Lung (tissue), 12 donors: ENCODE data around the gene C1QTNF5. TPM values are rescaled to one million over a fixed set of nuclear protein-coding genes. Genes with fewer than 3 reads are reported as not detected.

Experiments used
- ATAC-seq: fragments of 200-7000 bp; cut with Tn5 transposase; one replicate; pipeline ENCODE4 v1.9.1; 2020; ENCODE audit warnings: moderate number of reproducible peaks; ENCODE audit not compliant: insufficient read depth, low FRiP score
- DNase-seq, 3 donors: peaks; one replicate each; pipeline ENCODE4 v3.0.0-alpha.2; 2013 to 2017
- H3K27ac ChIP-seq, 2 donors: one replicate each; pipeline ENCODE4 v1.5.1; 2013; ENCODE audit warnings: mild to moderate bottlenecking in 2 of 2, moderate library complexity in 2 of 2, control low read depth in 1 of 2, inconsistent platforms in 1 of 2, low read depth in 1 of 2, low read length in 1 of 2
- H3K27me3 ChIP-seq, 3 donors: one replicate each; pipeline ENCODE4 v1.5.1; 2013; ENCODE audit warnings: low read length in 2 of 3; ENCODE audit not compliant: control insufficient read depth in 3 of 3, insufficient read depth in 3 of 3
- H3K36me3 ChIP-seq, 4 donors: one replicate each; pipeline ENCODE4 v1.5.1; 2013; ENCODE audit warnings: low read length in 4 of 4, mild to moderate bottlenecking in 1 of 4, moderate library complexity in 1 of 4; ENCODE audit not compliant: control insufficient read depth in 4 of 4, insufficient read depth in 4 of 4
- H3K4me1 ChIP-seq, 5 donors: one replicate each; pipeline ENCODE4 v1.5.1; 2013; ENCODE audit warnings: low read length in 5 of 5, mild to moderate bottlenecking in 2 of 5, moderate library complexity in 1 of 5; ENCODE audit not compliant: control insufficient read depth in 5 of 5, insufficient read depth in 5 of 5
- H3K4me3 ChIP-seq: one replicate; pipeline ENCODE4 v1.5.1; 2013; ENCODE audit warnings: mild to moderate bottlenecking, control low read depth, moderate library complexity
- H3K9ac ChIP-seq, 2 donors: one replicate each; pipeline ENCODE4 v1.5.1; 2013; ENCODE audit warnings: low read length in 2 of 2, control low read depth in 1 of 2; ENCODE audit not compliant: insufficient read depth in 1 of 2
- H3K9me3 ChIP-seq, 4 donors: one replicate each; pipeline ENCODE4 v1.5.1; 2013; ENCODE audit warnings: low read length in 3 of 4, mild to moderate bottlenecking in 1 of 4, moderate library complexity in 1 of 4; ENCODE audit not compliant: control insufficient read depth in 4 of 4, insufficient read depth in 3 of 4
- WGBS, 2 donors: extraction: QIAGEN DNeasy Blood & Tissue Kit; methylation state at CpG; one replicate each; pipeline ENCODE4 v1.1.7; 2013; 5-methylcytosine and 5-hydroxymethylcytosine counted together
- polyA plus RNA-seq, 2 donors: library from polyadenylated mRNA; stranded (reverse); fragments of 200-250 nt; gene quantifications; one replicate each; pipeline ENCODE4 v1.2.1, GENCODE V29; 2013
- total RNA-seq, 2 donors: library from RNA; depleted of rRNA in 1 of 2; stranded (reverse); fragments of >200 nt in 1 of 2; gene quantifications; one replicate each; pipeline ENCODE4 v1.2.1, GENCODE V29; 2014 to 2021
- TF ChIP-seq, protein P1 (sequence below): IDR thresholded peaks from 2 replicates; pipeline ENCODE4 v1.5.1; 2012; ENCODE audit warnings: mild to moderate bottlenecking; ENCODE audit errors: control extremely low read depth, extremely low read depth
- donor health status: control.
- donor health status: control.
- donor health status: Bipolar disorder and iron deficiency.
- donor health status: healthy.
- donor health status: DM: yes; HTN: yes; CAD: no.

Gene C1QTNF5
- total and polyA plus RNA-seq, 4 donors = 20.2 to 34.9 (median 28.3) TPM

DNA sequence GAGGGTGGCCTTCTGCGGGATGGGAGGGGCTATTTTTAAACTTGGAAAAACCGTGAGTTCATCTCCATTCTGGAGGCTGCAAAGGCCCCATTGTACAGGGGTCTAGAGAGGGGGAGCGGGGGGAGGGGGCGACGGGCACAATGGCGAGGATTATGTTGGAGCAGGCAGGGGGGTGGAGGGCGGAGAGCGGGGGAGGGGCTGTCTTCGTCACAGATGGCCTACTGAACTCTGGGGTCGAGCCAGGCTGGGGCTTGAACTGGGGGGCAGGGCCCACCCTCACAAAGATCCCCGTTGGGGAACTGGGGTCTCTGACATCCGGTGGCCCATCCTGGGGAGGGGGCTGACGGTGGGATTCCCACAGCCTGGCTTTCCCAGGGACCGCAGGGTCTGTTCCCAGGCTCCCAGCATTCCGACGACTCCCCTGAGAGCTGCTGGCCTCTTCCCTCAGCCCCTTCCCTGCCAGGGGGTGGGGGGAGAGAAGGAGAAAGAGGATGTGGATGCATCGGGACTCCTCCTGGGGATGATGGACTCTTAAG lies 20.4 kb downstream of the C1QTNF5 start:
- TF ChIP-seq, protein P1, sequence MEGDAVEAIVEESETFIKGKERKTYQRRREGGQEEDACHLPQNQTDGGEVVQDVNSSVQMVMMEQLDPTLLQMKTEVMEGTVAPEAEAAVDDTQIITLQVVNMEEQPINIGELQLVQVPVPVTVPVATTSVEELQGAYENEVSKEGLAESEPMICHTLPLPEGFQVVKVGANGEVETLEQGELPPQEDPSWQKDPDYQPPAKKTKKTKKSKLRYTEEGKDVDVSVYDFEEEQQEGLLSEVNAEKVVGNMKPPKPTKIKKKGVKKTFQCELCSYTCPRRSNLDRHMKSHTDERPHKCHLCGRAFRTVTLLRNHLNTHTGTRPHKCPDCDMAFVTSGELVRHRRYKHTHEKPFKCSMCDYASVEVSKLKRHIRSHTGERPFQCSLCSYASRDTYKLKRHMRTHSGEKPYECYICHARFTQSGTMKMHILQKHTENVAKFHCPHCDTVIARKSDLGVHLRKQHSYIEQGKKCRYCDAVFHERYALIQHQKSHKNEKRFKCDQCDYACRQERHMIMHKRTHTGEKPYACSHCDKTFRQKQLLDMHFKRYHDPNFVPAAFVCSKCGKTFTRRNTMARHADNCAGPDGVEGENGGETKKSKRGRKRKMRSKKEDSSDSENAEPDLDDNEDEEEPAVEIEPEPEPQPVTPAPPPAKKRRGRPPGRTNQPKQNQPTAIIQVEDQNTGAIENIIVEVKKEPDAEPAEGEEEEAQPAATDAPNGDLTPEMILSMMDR = no peak
- no peaks in the 10 kb centered on the region for H3K9me3 ChIP-seq
- peak overlapping the region; percentile 23 to 37 for H3K9ac ChIP-seq
- H3K4me1 ChIP-seq = peaks cover 0 to 65% (median 14%) of the 10 kb centered on the region in 5 donors
- no peaks in the 10 kb centered on the region for H3K36me3 ChIP-seq
- ATAC-seq = no peak
- H3K4me3 ChIP-seq = no peak overlapping the region
- no peaks in the 10 kb centered on the region for H3K27me3 ChIP-seq
- 40 to 48% methylated on average over 17 of the region's 17 CpGs for WGBS, 2 donors
- H3K27ac ChIP-seq = peak overlapping the region; percentile 87 to 89
- peak; percentile 53 to 76 (median 67) for DNase-seq

DNA sequence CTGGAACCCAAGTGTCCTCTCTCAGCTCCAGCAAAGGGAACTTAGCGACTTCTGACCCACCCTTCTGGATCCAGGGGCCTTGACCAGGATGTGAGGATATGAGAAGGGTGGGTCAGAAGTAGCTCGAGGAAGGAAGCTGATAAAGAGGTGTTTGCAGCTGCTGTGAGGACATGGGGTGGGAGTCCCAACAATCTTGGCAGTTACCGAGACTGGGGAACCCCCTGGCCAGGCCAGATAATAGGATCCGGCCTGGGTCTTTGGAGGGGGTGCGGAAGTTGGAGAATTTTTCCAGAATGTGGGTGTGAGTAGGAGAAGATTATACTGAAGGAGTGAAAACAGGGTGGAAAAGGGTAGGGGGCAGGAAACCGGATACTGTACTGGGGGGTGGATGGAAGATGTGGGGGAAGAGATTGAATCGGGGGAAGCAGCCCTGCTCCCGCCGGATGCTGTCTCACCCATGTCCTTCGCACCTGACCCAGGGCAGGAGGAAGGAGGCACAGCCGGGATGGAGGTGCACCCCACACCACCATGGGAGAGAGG lies 20.9 kb downstream of the C1QTNF5 start:
- H3K27me3 ChIP-seq = no peaks in the 10 kb centered on the region

DNA sequence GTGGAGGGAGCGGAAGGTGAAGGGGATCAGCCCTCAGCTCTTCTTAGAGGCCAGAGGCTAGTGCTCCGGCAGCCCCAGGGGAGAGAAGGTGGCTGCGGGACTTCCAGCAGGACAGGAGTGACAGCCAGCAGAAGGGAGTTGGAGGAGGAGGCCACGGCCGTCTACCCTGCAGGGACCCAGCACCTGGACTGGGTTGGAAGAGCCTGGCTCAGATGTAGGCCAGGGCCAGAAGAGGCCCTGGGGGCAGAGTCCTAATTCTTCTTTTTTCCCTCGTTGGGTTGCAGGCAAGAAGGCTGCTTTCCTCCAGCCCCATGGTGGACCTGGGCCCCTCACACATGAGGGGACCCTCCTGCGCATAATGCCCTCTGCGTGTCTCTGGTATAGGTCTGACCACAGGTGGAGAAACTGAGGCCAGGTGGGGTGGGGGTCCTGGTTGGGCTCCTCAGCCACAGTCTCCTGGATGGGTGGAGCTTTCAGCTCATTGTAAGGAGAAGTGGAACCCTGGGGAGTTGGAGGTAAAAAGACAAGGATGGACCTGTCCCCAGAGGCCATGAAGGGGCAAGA lies 21.5 kb downstream of the C1QTNF5 start:
- Histone ChIP-seq H3K36me3 (no peaks in the 10 kb centered on the region), H3K4me1 (peaks cover 0 to 73% (median 14%) of the 10 kb centered on the region in 5 donors), H3K27me3 (no peaks in the 10 kb centered on the region), H3K9me3 (no peaks in the 10 kb centered on the region), H3K4me3 (no peak overlapping the region), H3K27ac (peak overlapping the region; percentile 76 to 89), H3K9ac (peak overlapping the region in 1 of 2 donors; percentile 28)
- ATAC-seq (no peak), DNase-seq (no peak)
- 71 to 87% methylated on average over 8 of the region's 8 CpGs for WGBS, 2 donors
- TF ChIP-seq, protein P1 = no peak

More for the DNA sequence above, 20.9 kb downstream of the C1QTNF5 start:
- 51 to 62% methylated on average over 10 to 11 of the region's 11 CpGs for WGBS, 2 donors
- H3K9ac ChIP-seq = no peak overlapping the region
- H3K36me3 ChIP-seq = no peaks in the 10 kb centered on the region
- TF ChIP-seq, protein P1 = no peak
- H3K4me3 ChIP-seq = no peak overlapping the region
- peak in 2 of 3 donors; percentile 47 to 72 for DNase-seq
- ATAC-seq = no peak
- H3K9me3 ChIP-seq = no peaks in the 10 kb centered on the region
- peaks cover 0 to 70% (median 14%) of the 10 kb centered on the region in 5 donors for H3K4me1 ChIP-seq
- H3K27ac ChIP-seq = peak overlapping the region; percentile 76 to 89
